Cardiac fibroblast (primary cell): ENCODE results near the gene USP46.

Source experiments
- DNase-seq, 2 donors: peaks; one replicate each; pipeline versions ENCODE4 v3.0.0 to v3.0.0-alpha.2; 2010; ENCODE audit warnings: low read depth in 2 of 2
- H3K4me3 ChIP-seq, 2 donors: replicated peaks in 1 of 2; 1 replicate in 1 of 2; 2 replicates in 1 of 2; pipeline ENCODE4 v1.5.1; 2011; ENCODE audit warnings: low read depth in 2 of 2, low read length in 2 of 2, mild to moderate bottlenecking in 2 of 2, moderate library complexity in 1 of 2
- TF ChIP-seq, protein P1 (sequence below): IDR thresholded peaks from one replicate; pipeline ENCODE4 v1.5.1; 2011; ENCODE audit warnings: low read depth, mild to moderate bottlenecking, low read length, inconsistent platforms

Gene USP46

DNA sequence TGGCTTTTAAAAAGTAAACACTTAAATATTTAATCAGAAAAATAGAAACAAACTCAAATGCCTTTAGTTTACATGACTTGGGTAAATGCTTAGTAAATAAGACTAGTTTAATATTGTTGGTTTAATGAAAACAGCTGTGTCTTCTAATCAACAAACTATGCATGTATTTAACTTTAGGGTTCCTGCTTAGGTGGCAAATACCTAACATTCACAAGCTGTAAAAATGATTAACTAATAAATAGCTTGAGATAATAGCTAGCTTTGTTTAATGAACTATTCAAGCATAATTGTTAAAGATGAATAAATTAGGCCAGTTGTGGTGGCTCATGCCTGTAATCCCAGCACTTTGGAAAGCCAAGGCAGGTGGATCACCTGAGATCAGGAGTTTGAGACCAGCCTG lies 30.0 kb upstream of the USP46 start:
- TF ChIP-seq, protein P1, sequence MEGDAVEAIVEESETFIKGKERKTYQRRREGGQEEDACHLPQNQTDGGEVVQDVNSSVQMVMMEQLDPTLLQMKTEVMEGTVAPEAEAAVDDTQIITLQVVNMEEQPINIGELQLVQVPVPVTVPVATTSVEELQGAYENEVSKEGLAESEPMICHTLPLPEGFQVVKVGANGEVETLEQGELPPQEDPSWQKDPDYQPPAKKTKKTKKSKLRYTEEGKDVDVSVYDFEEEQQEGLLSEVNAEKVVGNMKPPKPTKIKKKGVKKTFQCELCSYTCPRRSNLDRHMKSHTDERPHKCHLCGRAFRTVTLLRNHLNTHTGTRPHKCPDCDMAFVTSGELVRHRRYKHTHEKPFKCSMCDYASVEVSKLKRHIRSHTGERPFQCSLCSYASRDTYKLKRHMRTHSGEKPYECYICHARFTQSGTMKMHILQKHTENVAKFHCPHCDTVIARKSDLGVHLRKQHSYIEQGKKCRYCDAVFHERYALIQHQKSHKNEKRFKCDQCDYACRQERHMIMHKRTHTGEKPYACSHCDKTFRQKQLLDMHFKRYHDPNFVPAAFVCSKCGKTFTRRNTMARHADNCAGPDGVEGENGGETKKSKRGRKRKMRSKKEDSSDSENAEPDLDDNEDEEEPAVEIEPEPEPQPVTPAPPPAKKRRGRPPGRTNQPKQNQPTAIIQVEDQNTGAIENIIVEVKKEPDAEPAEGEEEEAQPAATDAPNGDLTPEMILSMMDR, result no peak
- H3K4me3 ChIP-seq, result no peak overlapping the region
- no peak for DNase-seq

DNA sequence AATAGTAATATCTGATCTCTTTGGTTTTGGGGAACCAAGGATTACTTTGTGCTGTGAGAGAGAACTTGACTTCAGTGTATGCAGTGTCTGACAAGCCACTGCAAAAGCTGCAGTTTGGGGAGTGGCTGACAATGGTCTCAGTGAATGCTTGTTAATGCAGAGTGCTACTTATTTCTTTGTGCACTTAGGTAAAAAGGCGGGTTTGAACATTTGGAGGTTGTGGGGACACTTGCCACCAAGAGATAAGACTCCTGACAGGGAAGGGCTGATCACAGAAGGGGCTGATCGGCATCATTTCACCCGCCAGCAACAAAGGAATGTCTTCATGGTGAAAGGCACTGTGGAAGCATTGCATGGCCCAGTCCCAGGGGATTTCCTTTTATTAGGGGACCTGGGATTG lies 28.6 kb upstream of the USP46 start:
- TF ChIP-seq, protein P1, result no peak
- H3K4me3 ChIP-seq, result no peak overlapping the region
- no peak for DNase-seq

DNA sequence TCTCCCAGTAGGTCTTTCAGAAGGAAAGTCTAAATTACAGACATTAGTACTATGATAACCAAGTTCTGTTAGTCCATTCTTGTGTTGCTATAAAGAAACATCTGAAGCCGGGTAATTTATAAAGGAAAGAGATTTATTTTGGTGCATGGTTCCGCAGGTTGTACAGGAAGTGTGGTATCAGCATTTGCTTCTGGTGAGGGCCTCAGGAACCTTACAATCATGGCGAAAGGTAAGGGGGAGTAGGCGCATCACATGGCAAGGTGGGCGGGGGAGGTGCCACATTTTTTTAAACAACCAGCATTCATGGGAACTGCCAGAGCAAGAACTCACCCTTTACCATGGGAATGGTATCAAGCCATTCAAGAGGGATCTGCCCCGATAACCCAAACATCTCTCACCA lies 26.2 kb upstream of the USP46 start:
- TF ChIP-seq, protein P1, result no peak
- no peak for DNase-seq
- H3K4me3 ChIP-seq, result no peak overlapping the region

DNA sequence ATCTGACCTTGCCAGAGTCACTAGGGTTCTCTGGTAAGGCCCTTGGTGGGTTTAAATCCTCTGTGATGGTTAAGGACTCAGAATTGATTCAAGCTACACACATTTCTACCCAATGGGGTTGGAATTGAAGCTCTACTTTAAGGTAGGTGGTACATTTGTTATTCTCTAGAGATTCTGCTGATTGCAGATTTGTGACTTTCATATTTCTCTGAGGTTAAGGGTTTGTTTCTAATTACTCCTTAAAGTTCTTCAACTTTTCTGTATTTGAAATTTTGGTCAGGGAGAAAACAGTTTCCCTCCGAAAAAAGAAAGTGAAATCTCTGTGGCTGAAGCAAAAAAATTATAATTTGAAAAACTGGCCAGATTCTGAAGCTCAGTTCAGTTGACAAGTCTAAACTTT lies 25.8 kb upstream of the USP46 start:
- TF ChIP-seq, protein P1, result no peak
- H3K4me3 ChIP-seq, result no peak overlapping the region
- no peak for DNase-seq

DNA sequence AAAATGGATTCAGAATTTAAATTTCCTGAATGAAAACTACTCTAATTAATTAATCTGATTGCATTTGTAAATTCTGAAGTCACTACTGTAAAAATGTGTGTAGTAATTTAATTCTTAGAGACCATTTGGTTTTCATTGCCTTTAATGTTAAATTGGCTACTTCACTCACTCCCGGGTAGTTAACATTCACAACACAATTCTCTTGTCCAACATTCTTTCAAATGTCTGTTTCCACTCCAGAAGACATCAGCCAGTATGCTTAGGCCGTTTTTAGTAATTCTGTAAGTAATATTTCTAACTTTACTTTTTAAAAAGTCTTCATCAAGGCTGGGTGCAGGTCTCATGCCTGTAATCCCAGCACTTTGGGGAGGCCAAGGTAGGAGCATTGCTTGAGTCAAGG lies 21.3 kb upstream of the USP46 start:
- H3K4me3 ChIP-seq, result no peak overlapping the region
- no peak for DNase-seq
- TF ChIP-seq, protein P1, result no peak

DNA sequence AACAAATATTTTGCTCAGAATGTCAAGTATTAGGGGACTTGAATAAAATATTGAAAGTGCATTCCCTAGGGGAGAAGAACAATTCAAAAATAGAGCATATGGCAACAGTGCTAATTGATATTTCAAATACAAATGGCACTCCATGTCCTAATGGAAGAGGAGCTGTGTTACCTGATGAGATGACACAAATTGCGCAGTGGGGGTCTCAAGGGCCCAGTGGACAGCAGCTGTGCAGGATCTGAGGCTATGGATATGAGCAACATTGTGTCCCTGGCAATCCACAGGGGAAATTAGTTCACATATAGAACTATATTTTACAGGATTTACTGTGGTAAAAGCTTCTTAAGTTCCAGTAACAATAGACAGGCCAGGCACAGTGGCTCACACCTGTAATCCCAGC lies 17.4 kb upstream of the USP46 start:
- DNase-seq, result no peak
- no peak overlapping the region for H3K4me3 ChIP-seq
- TF ChIP-seq, protein P1, result no peak

DNA sequence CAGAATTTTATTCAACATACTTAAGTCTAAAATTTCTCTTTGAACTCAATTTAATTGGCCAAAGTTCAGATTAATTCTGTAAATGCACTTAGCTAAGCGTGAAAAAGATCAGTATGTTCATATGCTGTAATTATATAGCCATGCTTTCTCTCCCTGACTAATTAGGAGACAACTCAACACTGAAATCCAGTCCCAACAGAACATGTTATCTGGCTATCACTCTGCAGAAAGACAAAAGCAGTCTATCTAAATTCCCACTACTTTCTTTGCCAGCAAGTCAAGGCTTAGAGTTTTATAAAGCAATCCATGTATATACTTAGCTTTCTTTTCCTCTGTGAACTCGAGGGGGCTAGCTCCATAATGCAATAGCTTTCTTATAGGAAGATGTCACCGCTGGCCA lies 16.0 kb upstream of the USP46 start:
- H3K4me3 ChIP-seq, result no peak overlapping the region
- DNase-seq, result no peak
- TF ChIP-seq, protein P1, result no peak
